ENCODE measurements around the gene ERC2.

The ERC2 gene

GRCh38 chr3:56309465-56309864 is 158.8 kb downstream of the ERC2 start (continued):
- TF ChIP-seq PRDM4 (tag by site-specific recombination; IDR thresholded peaks at IDR 0.05) = no peak

GRCh38 chr3:56308471-56308870 is 159.8 kb downstream of the ERC2 start:
- Histone ChIP-seq H3K4me1 (ENCODE audit: control insufficient read depth, insufficient read depth, low read length) (no peaks in the 10 kb centered on the region), H3K36me3 (ENCODE audit: control insufficient read depth in 2 of 2, insufficient read depth in 1 of 2, low read length in 2 of 2) (no peaks in the 10 kb centered on the region), H3K4me3 (ENCODE audit: low read depth, low read length) (no peak overlapping the region), H3K27ac (ENCODE audit: extremely low read depth, low read depth, low read length) (no peak overlapping the region), H3K9me3 (ENCODE audit: control insufficient read depth, insufficient read depth, low read depth, low read length) (no peaks in the 10 kb centered on the region)
- TF ChIP-seq ZNF561 (tag by site-specific recombination; IDR thresholded peaks at IDR 0.05; ENCODE audit: borderline replicate concordance) (no peak), ZNF830 (tag by site-specific recombination; IDR thresholded peaks at IDR 0.05; ENCODE audit: low read depth) (no peak), ZNF274 (IDR thresholded peaks at IDR 0.05; ENCODE audit: low read length) (no peak), ZNF274 (tag by site-specific recombination; IDR thresholded peaks at IDR 0.05; ENCODE audit: borderline replicate concordance) (no peak), ZNF585B (tag by site-specific recombination; IDR thresholded peaks at IDR 0.05) (no peak), ZNF473 (tag by site-specific recombination; IDR thresholded peaks at IDR 0.05) (no peak), ZNF223 (tag by site-specific recombination; IDR thresholded peaks at IDR 0.05) (no peak), ZNF518A (tag by site-specific recombination; conservative IDR thresholded peaks at IDR 0.05; ENCODE audit: low read depth) (no peak), ZNF701 (tag by site-specific recombination; IDR thresholded peaks at IDR 0.05) (no peak), OSR2 (tag by site-specific recombination; IDR thresholded peaks at IDR 0.05) (no peak)
- TF ChIP-seq, protein P1, sequence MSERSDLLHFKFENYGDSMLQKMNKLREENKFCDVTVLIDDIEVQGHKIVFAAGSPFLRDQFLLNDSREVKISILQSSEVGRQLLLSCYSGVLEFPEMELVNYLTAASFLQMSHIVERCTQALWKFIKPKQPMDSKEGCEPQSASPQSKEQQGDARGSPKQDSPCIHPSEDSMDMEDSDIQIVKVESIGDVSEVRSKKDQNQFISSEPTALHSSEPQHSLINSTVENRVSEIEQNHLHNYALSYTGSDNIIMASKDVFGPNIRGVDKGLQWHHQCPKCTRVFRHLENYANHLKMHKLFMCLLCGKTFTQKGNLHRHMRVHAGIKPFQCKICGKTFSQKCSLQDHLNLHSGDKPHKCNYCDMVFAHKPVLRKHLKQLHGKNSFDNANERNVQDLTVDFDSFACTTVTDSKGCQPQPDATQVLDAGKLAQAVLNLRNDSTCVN (tag by site-specific recombination; optimal IDR thresholded peaks at IDR 0.05) = no peak
- ChIA-PET POLR2A (no interaction called here), CTCF (interaction anchor here (0.6 kb wide), 2 partner anchors 366 to 905 kb away, joined by 4 to 12 read pairs; no protein-coding TSS in a partner anchor)

- TF ChIP-seq ZNF132 (tag by site-specific recombination; IDR thresholded peaks at IDR 0.05; ENCODE audit: borderline replicate concordance) (no peak), ZNF571 (tag by site-specific recombination; IDR thresholded peaks at IDR 0.05) (no peak), ZXDB (tag by site-specific recombination; IDR thresholded peaks at IDR 0.05) (no peak), SP3 (tag by site-specific recombination; IDR thresholded peaks at IDR 0.05) (no peak), ZNF114 (tag by site-specific recombination; IDR thresholded peaks at IDR 0.05) (no peak), ZNF555 (tag by site-specific recombination; conservative IDR thresholded peaks at IDR 0.05) (no peak), ZBTB1 (tag by site-specific recombination; IDR thresholded peaks at IDR 0.05) (no peak), KLF16 (tag by site-specific recombination; IDR thresholded peaks at IDR 0.05) (no peak), SP7 (tag by site-specific recombination; IDR thresholded peaks at IDR 0.05) (no peak), GLI2 (tag by site-specific recombination; IDR thresholded peaks at IDR 0.05; ENCODE audit: borderline replicate concordance, low read depth) (no peak)
- TF ChIP-seq, protein P2, sequence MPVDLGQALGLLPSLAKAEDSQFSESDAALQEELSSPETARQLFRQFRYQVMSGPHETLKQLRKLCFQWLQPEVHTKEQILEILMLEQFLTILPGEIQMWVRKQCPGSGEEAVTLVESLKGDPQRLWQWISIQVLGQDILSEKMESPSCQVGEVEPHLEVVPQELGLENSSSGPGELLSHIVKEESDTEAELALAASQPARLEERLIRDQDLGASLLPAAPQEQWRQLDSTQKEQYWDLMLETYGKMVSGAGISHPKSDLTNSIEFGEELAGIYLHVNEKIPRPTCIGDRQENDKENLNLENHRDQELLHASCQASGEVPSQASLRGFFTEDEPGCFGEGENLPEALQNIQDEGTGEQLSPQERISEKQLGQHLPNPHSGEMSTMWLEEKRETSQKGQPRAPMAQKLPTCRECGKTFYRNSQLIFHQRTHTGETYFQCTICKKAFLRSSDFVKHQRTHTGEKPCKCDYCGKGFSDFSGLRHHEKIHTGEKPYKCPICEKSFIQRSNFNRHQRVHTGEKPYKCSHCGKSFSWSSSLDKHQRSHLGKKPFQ (tag by site-specific recombination; IDR thresholded peaks at IDR 0.05) = no peak
- no peaks in the 10 kb centered on the region for H3K4me1 ChIP-seq (ENCODE audit: control insufficient read depth, insufficient read depth, low read length)
- CTCF ChIA-PET = interaction anchor here (0.5 to 2.9 kb wide), 19 partner anchors 8 to 649 kb away, joined by 3 to 11 read pairs (median 4); no protein-coding TSS in a partner anchor
These were observed 164.2 kb downstream of the ERC2 start for GRCh38 chr3:56304069-56304468.

More at GRCh38 chr3:56304069-56304468, 164.2 kb downstream of the ERC2 start:
- H3K27ac ChIP-seq (ENCODE audit: extremely low read depth, low read depth, low read length) = no peak overlapping the region
- H3K9me3 ChIP-seq (ENCODE audit: control insufficient read depth, insufficient read depth, low read depth, low read length) = no peaks in the 10 kb centered on the region
- H3K36me3 ChIP-seq (ENCODE audit: control insufficient read depth in 2 of 2, insufficient read depth in 1 of 2, low read length in 2 of 2) = no peaks in the 10 kb centered on the region
- no peak overlapping the region for H3K4me3 ChIP-seq (ENCODE audit: low read depth, low read length)
- POLR2A ChIA-PET = no interaction called here

Data from HEK293 (cell line).